ENCODE results near the gene ALPK1.
"Not testable (repeated sequence)": the region's sequence is repeated elsewhere in the genome, so short reads cannot be mapped to it uniquely, and the experiment has no call there.

Gene ALPK1

GRCh38 chr4:112472318-112472717 is 175.1 kb downstream of the ALPK1 start:
- DNase-seq: no peak

GRCh38 chr4:112473985-112474384 is 176.8 kb downstream of the ALPK1 start:
- no peak for DNase-seq

GRCh38 chr4:112485930-112486329 is 188.8 kb downstream of the ALPK1 start:
- DNase-seq: no peak

- not testable (repeated sequence) for DNase-seq
Measured at GRCh38 chr4:112490808-112491207, 193.6 kb downstream of the ALPK1 start.
